Middle frontal gyrus (tissue), 1 donor: ENCODE data around the gene PAGE2B.
"Not testable (repeated sequence)": the region's sequence is repeated elsewhere in the genome, so short reads cannot be mapped to it uniquely, and the experiment has no call there.

ENCODE experiments used
- DNase-seq: peaks from one replicate; pipeline ENCODE4 v3.0.0-alpha.2; 2015; ENCODE audit warnings: low spot score; ENCODE audit errors: extremely low spot score

The PAGE2B gene

GRCh38 chrX:55107911-55108310 is 33.1 kb downstream of the PAGE2B start:
- no peak for DNase-seq

GRCh38 chrX:55109306-55109705 is 34.5 kb downstream of the PAGE2B start:
- DNase-seq: no peak

- DNase-seq: no peak
Observed at GRCh38 chrX:55111578-55112254, 36.9 kb downstream of the PAGE2B start.

GRCh38 chrX:55116589-55116988 is 41.8 kb downstream of the PAGE2B start:
- DNase-seq: not testable (repeated sequence)

- no peak for DNase-seq
Observed at GRCh38 chrX:55118574-55118973, 43.7 kb downstream of the PAGE2B start.

- no peak for DNase-seq
Observed at GRCh38 chrX:55119271-55119670, 44.4 kb downstream of the PAGE2B start.

- DNase-seq: no peak
Observed at GRCh38 chrX:55119712-55120111, 44.9 kb downstream of the PAGE2B start.

GRCh38 chrX:55120761-55121358 is 46.0 kb downstream of the PAGE2B start:
- DNase-seq: no peak

GRCh38 chrX:55123900-55124299 is 49.1 kb downstream of the PAGE2B start:
- DNase-seq: no peak

- no peak for DNase-seq
Observed at GRCh38 chrX:55127692-55128091, 52.9 kb downstream of the PAGE2B start.
